Tibial artery (tissue), 4 donors: Measurements from ENCODE around the gene BRD8.
"Not testable (repeated sequence)": the region's sequence is repeated elsewhere in the genome, so short reads cannot be mapped to it uniquely, and the experiment has no call there.

ENCODE experiments used
- DNase-seq, 2 donors: peaks; one replicate each; pipeline ENCODE4 v3.0.0-alpha.2; 2019
- H3K27ac ChIP-seq, 2 donors: fragments of 200-600 bp; sonication (generic) in 1 of 2; 1 replicate in 1 of 2; 2 replicates in 1 of 2; pipeline ENCODE4 v1.5.1; 2018 to 2019; ENCODE audit warnings: mild to moderate bottlenecking in 1 of 2
- H3K27me3 ChIP-seq, 2 donors: fragments of 200-600 bp; sonication (generic) in 1 of 2; one replicate each; pipeline versions ENCODE4 v1.5.1 to v1.6.0; 2016 to 2019
- H3K36me3 ChIP-seq, 3 donors: fragments of 200-600 bp; sonication (generic) in 2 of 3; one replicate each; pipeline ENCODE4 v1.5.1; 2016 to 2019; ENCODE audit warnings: mild to moderate bottlenecking in 2 of 3
- H3K4me1 ChIP-seq, 4 donors: fragments of 200-600 bp; sonication (generic) in 2 of 4; 1 replicate in 3 of 4; 2 replicates in 1 of 4; pipeline ENCODE4 v1.5.1; 2016 to 2019
- H3K4me3 ChIP-seq, 2 donors: fragments of 200-600 bp; sonication (generic) in 1 of 2; 1 replicate in 1 of 2; 2 replicates in 1 of 2; pipeline ENCODE4 v1.5.1; 2018 to 2019; ENCODE audit warnings: mild to moderate bottlenecking in 2 of 2
- H3K9me3 ChIP-seq, 3 donors: fragments of 200-600 bp; sonication (generic) in 1 of 3; one replicate each; pipeline ENCODE4 v1.5.1; 2016 to 2019
- CTCF ChIP-seq, 2 experiments: fragments of 200-600 bp in 1 of 2; fragments of 450-650 bp in 1 of 2; IDR thresholded peaks; one replicate each; pipeline ENCODE4 v1.5.1; 2017 to 2019; ENCODE audit warnings: antibody characterized with exemption in 2 of 2, mild to moderate bottlenecking in 1 of 2, moderate library complexity in 1 of 2
- intact Hi-C: fragments of 100-400 bp; cut with DNase I; formaldehyde crosslinking; loops from one replicate; pipeline ENCODE4 v1.15.0; 2023; ENCODE audit warnings: low total_unique reads

The BRD8 gene

DNA sequence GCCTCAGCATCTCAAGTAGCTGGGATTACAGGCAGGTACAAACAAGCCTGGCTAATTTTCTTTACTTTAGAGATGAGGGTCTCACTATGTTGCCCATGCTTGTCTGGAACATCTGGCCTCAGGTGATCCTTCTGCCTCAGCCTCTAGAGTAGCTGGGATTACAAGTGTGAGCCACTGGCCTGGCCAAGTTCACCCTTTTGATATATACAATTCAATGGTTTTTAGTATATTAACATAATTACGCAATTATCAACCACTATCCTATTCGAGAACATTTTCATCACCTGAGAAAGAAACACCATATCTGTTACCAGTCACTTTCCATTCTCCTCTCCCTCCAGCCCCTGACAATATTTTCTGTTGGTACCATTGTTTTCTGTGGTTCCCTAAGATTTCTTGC is 38.4 kb upstream of the BRD8 start:
- no peak for TF ChIP-seq CTCF (IDR thresholded peaks at IDR 0.05)
- DNase-seq = no peak
- H3K36me3 ChIP-seq = no peaks in the 10 kb centered on the region
- H3K27ac ChIP-seq = no peak overlapping the region
- intact Hi-C loops = no loop called here
- no peaks in the 10 kb centered on the region for H3K9me3 ChIP-seq
- peaks cover 0 to 15% (median 13%) of the 10 kb centered on the region in 4 donors for H3K4me1 ChIP-seq
- no peak overlapping the region for H3K4me3 ChIP-seq
- no peaks in the 10 kb centered on the region for H3K27me3 ChIP-seq

DNA sequence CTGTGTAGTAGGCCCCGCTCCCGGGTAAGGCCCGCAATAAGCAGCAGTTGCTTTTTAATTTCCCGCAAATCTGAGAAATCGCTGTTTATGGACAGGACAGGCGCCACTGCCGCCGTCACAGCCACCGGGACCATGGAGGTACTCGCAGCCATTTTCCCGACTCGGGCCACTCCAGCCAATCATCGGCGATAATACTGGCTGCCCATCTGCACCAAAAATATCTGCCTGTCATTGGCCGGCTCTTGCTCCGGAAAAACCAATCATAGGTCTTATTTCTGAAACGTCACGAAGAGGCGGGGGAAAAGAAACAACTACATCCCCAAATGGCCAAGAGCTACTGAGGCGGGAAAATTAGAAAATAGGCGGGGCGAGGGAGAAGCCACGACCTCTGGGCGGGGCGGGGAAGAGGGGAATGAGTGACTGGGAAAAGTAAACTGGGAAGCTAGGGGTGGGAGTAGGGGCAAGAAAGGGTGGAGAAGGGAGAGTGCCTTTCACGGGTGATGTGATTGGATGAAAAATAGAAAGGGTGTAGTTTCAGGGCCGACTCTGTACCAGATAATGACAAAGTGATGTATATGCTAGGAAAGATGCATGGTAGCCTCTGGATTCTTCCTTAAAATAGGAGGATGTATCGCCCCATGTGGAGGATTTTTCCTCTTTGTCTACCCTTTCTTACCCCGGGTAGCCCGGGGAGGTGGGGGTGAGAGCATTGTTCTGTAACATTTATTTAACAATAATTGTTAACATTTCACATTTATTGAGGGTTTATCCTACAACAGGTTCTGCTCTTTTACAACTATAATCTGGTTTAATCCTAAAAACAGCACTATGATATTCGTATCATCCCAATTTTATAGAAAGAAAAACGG is 35.0 kb upstream of the BRD8 start, which contains the start of gene CDC23:
Gene CDC23, minus strand, starts transcription at position 163 of the 869 bp plus-strand sequence. Its CDS starts 11 bp downstream, at position 152.
- Histone ChIP-seq H3K4me1 (peaks cover 0 to 32% (median 21%) of the 10 kb centered on the region in 4 donors), H3K9me3 (no peaks in the 10 kb centered on the region), H3K27ac (peak within 1 kb of the TSS; percentile 84 to 86), H3K36me3 (peaks cover 0 to 8% (median 0%) of the 10 kb centered on the region in 3 donors), H3K4me3 (peak within 1 kb of the TSS; percentile 95), H3K27me3 (no peaks in the 10 kb centered on the region)
- peak; percentile 95 to 96 for DNase-seq
- no peak for TF ChIP-seq CTCF (IDR thresholded peaks at IDR 0.05)
- intact Hi-C loops = no loop called here

GRCh38 chr5:138212828-138213160 is 34.4 kb upstream of the BRD8 start:
- no peak for DNase-seq
- peak overlapping the region; percentile 84 to 86 for H3K27ac ChIP-seq
- TF ChIP-seq CTCF (IDR thresholded peaks at IDR 0.05) = no peak
- H3K4me1 ChIP-seq = peaks cover 0 to 32% (median 21%) of the 10 kb centered on the region in 4 donors
- H3K27me3 ChIP-seq = no peaks in the 10 kb centered on the region
- intact Hi-C loops = no loop called here
- H3K9me3 ChIP-seq = no peaks in the 10 kb centered on the region
- peak overlapping the region; percentile 95 for H3K4me3 ChIP-seq
- H3K36me3 ChIP-seq = peaks cover 0 to 8% (median 0%) of the 10 kb centered on the region in 3 donors

GRCh38 chr5:138210985-138211384 is 32.6 kb upstream of the BRD8 start:
- intact Hi-C loops = no loop called here
- no peak for TF ChIP-seq CTCF (IDR thresholded peaks at IDR 0.05)
- no peak for DNase-seq
- peaks cover 0 to 32% (median 21%) of the 10 kb centered on the region in 4 donors for H3K4me1 ChIP-seq
- H3K27ac ChIP-seq = no peak overlapping the region
- peaks cover 0 to 14% (median 0%) of the 10 kb centered on the region in 3 donors for H3K36me3 ChIP-seq
- no peaks in the 10 kb centered on the region for H3K9me3 ChIP-seq
- no peak overlapping the region for H3K4me3 ChIP-seq
- no peaks in the 10 kb centered on the region for H3K27me3 ChIP-seq

DNA sequence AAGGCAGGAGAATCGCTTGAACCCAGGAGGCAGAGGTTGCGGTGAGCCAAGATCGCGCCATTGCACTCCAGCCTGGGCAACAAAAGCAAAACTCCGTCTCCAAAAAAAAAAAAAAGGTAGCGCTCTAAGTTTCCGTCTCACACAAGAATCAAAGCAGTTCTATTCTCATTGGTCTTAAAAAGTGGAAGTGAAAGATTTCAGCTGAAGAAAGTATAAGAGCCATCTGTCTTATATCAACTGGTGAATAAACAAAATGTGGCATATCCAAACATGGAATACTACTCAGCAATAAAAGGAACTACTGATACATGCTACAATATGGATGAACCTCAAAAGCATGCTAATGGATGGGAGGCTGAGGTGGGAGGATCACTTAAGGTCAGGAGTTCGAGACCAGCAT is 15.4 kb upstream of the BRD8 start:
- H3K9me3 ChIP-seq, DNase-seq, H3K27ac ChIP-seq, H3K4me1 ChIP-seq, H3K27me3 ChIP-seq, H3K4me3 ChIP-seq, intact Hi-C loops: not testable (repeated sequence)
- peaks cover 44 to 85% (median 74%) of the 10 kb centered on the region in 3 donors for H3K36me3 ChIP-seq

GRCh38 chr5:138192826-138193225 is 14.4 kb upstream of the BRD8 start:
- intact Hi-C loops = no loop called here
- no peak for DNase-seq
- Histone ChIP-seq H3K27ac (no peak overlapping the region), H3K36me3 (peaks cover 46 to 85% (median 75%) of the 10 kb centered on the region in 3 donors), H3K4me3 (no peak overlapping the region), H3K4me1 (no peaks in the 10 kb centered on the region), H3K9me3 (no peaks in the 10 kb centered on the region), H3K27me3 (no peaks in the 10 kb centered on the region)
- no peak for TF ChIP-seq CTCF (IDR thresholded peaks at IDR 0.05)
